Measurements from ENCODE around the gene FAAP20.

The FAAP20 gene

DNA sequence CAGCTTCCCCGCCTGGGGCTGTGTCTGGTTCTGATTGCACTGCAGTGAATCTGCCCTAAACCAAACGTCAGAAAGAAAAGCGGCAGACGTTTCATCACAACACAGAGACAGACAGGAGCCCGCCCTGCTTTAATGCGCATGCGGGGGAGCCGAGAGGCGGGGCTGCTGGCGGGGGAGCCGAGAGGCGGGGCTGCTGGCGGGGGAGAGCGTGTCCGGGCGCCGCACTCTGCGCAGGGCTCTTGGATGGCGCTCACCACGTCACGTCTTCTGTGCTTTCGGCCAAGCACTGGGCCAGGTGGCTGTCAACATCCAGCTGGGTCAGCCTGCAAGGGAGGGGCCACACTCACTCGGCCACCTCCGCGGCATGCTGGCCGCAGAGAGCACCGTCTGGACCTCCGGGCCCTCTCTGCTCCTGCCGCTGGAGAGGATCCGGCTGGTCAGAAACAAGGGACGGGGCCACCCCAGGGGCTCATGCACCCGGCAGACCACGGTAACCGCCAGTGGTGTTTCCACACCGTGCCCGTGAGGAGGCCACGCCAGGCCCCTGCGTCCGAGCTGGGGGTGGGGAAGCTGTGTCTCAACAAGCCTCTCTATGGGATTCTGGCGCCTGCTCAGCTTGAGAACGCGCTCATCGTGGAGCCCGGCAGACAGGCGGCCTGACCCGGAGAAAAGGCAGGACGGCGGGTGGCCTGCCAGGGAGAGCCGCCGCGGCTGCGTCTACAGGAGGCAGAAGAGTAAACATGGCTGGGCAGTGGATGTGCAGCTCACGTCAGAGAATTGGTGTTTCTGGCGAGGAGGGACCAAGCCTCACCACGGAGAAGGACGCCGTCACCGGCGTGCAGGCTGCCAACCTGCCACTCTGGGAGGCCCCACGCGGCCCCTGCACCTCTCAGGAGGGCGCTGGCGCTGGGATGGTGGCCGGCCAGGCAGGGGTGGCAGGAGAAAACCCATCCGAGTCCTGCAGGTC lies 4.8 kb downstream of the FAAP20 start (continued):
- TF ChIP-seq ZNF639 (tag by site-specific recombination; IDR thresholded peaks at IDR 0.05): no peak

- POLR2A ChIA-PET: interaction anchor here (1.1 kb wide), 1 partner anchor 55 kb away, joined by 3 read pairs; no protein-coding TSS in a partner anchor
- Histone ChIP-seq H3K27ac (ENCODE audit: extremely low read depth, low read depth, low read length) (no peak overlapping the region), H3K4me1 (ENCODE audit: control insufficient read depth, insufficient read depth, low read length) (no peaks in the 10 kb centered on the region), H3K36me3 (ENCODE audit: control insufficient read depth in 2 of 2, insufficient read depth in 1 of 2, low read length in 2 of 2) (peaks cover 0 to 69% of the 10 kb centered on the region in 2 experiments; a peak in 2 of 3 replicates), H3K4me3 (ENCODE audit: low read depth, low read length) (no peak overlapping the region), H3K9me3 (ENCODE audit: control insufficient read depth, insufficient read depth, low read depth, low read length) (no peaks in the 10 kb centered on the region)
- CTCF ChIA-PET: interaction anchor here (0.7 to 2.3 kb wide), 2 partner anchors 14 to 275 kb away, joined by 3 to 14 read pairs; no protein-coding TSS in a partner anchor
- TF ChIP-seq ZNF777 (tag by site-specific recombination; IDR thresholded peaks at IDR 0.05; ENCODE audit: borderline replicate concordance) (no peak), ZNF341 (tag by site-specific recombination; IDR thresholded peaks at IDR 0.05; ENCODE audit: low read depth) (no peak), ZNF560 (tag by site-specific recombination; IDR thresholded peaks at IDR 0.05; ENCODE audit: borderline replicate concordance) (no peak), ZNF302 (tag by site-specific recombination; IDR thresholded peaks at IDR 0.05; ENCODE audit: low read depth) (no peak), ZNF473 (tag by site-specific recombination; IDR thresholded peaks at IDR 0.05) (no peak)
- TF ChIP-seq, protein P1, sequence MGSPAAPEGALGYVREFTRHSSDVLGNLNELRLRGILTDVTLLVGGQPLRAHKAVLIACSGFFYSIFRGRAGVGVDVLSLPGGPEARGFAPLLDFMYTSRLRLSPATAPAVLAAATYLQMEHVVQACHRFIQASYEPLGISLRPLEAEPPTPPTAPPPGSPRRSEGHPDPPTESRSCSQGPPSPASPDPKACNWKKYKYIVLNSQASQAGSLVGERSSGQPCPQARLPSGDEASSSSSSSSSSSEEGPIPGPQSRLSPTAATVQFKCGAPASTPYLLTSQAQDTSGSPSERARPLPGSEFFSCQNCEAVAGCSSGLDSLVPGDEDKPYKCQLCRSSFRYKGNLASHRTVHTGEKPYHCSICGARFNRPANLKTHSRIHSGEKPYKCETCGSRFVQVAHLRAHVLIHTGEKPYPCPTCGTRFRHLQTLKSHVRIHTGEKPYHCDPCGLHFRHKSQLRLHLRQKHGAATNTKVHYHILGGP (tag by site-specific recombination; IDR thresholded peaks at IDR 0.05): no peak
Measured at GRCh38 chr1:2188336-2188735, 6.2 kb downstream of the FAAP20 start.

GRCh38 chr1:2187619-2188018 lies 7.0 kb downstream of the FAAP20 start:
- H3K4me3 ChIP-seq (ENCODE audit: low read depth, low read length): no peak overlapping the region
- no peak overlapping the region for H3K27ac ChIP-seq (ENCODE audit: extremely low read depth, low read depth, low read length)
- TF ChIP-seq ZFHX2 (tag by site-specific recombination; conservative IDR thresholded peaks at IDR 0.05) (peak; percentile 37; the same call in 1 of the 2 replicates), EGR2 (tag by site-specific recombination; IDR thresholded peaks at IDR 0.05; ENCODE audit: low read depth) (0 out of 2 replicates have a peak, but pooled peaks have one; percentile 27), KLF1 (tag by site-specific recombination; IDR thresholded peaks at IDR 0.05) (peak; percentile 95), ZIC2 (tag by site-specific recombination; IDR thresholded peaks at IDR 0.05) (no peak), ZNF37A (tag by site-specific recombination; IDR thresholded peaks at IDR 0.05) (no peak), ZNF140 (tag by site-specific recombination; IDR thresholded peaks at IDR 0.05) (no peak), SCRT1 (tag by site-specific recombination; IDR thresholded peaks at IDR 0.05; ENCODE audit: borderline replicate concordance) (no peak), ZNF239 (tag by site-specific recombination; IDR thresholded peaks at IDR 0.05) (no peak)
- TF ChIP-seq, protein P2, sequence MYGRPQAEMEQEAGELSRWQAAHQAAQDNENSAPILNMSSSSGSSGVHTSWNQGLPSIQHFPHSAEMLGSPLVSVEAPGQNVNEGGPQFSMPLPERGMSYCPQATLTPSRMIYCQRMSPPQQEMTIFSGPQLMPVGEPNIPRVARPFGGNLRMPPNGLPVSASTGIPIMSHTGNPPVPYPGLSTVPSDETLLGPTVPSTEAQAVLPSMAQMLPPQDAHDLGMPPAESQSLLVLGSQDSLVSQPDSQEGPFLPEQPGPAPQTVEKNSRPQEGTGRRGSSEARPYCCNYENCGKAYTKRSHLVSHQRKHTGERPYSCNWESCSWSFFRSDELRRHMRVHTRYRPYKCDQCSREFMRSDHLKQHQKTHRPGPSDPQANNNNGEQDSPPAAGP (tag by site-specific recombination; IDR thresholded peaks at IDR 0.05): peak; percentile 50; the same call in 1 of the 2 replicates
- TF ChIP-seq, protein P3, sequence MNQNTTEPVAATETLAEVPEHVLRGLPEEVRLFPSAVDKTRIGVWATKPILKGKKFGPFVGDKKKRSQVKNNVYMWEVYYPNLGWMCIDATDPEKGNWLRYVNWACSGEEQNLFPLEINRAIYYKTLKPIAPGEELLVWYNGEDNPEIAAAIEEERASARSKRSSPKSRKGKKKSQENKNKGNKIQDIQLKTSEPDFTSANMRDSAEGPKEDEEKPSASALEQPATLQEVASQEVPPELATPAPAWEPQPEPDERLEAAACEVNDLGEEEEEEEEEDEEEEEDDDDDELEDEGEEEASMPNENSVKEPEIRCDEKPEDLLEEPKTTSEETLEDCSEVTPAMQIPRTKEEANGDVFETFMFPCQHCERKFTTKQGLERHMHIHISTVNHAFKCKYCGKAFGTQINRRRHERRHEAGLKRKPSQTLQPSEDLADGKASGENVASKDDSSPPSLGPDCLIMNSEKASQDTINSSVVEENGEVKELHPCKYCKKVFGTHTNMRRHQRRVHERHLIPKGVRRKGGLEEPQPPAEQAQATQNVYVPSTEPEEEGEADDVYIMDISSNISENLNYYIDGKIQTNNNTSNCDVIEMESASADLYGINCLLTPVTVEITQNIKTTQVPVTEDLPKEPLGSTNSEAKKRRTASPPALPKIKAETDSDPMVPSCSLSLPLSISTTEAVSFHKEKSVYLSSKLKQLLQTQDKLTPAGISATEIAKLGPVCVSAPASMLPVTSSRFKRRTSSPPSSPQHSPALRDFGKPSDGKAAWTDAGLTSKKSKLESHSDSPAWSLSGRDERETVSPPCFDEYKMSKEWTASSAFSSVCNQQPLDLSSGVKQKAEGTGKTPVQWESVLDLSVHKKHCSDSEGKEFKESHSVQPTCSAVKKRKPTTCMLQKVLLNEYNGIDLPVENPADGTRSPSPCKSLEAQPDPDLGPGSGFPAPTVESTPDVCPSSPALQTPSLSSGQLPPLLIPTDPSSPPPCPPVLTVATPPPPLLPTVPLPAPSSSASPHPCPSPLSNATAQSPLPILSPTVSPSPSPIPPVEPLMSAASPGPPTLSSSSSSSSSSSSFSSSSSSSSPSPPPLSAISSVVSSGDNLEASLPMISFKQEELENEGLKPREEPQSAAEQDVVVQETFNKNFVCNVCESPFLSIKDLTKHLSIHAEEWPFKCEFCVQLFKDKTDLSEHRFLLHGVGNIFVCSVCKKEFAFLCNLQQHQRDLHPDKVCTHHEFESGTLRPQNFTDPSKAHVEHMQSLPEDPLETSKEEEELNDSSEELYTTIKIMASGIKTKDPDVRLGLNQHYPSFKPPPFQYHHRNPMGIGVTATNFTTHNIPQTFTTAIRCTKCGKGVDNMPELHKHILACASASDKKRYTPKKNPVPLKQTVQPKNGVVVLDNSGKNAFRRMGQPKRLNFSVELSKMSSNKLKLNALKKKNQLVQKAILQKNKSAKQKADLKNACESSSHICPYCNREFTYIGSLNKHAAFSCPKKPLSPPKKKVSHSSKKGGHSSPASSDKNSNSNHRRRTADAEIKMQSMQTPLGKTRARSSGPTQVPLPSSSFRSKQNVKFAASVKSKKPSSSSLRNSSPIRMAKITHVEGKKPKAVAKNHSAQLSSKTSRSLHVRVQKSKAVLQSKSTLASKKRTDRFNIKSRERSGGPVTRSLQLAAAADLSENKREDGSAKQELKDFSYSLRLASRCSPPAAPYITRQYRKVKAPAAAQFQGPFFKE (tag by site-specific recombination; IDR thresholded peaks at IDR 0.05; ENCODE audit: borderline replicate concordance): no peak
- H3K9me3 ChIP-seq (ENCODE audit: control insufficient read depth, insufficient read depth, low read depth, low read length): no peaks in the 10 kb centered on the region
- ChIA-PET CTCF (interaction anchor here (0.7 kb wide), 1 partner anchor 276 kb away, joined by 3 read pairs; no protein-coding TSS in a partner anchor), POLR2A (no interaction called here)
- H3K4me1 ChIP-seq (ENCODE audit: control insufficient read depth, insufficient read depth, low read length): no peaks in the 10 kb centered on the region
- H3K36me3 ChIP-seq (ENCODE audit: control insufficient read depth in 2 of 2, insufficient read depth in 1 of 2, low read length in 2 of 2): peaks cover 0 to 64% of the 10 kb centered on the region in 2 experiments; a peak in 2 of 3 replicates
